ENCODE measurements around the gene ZNF304. TPM values are rescaled to one million over a fixed set of nuclear protein-coding genes. Genes with fewer than 3 reads are reported as not detected.

ZNF304 gene
- total and polyA plus RNA-seq, 12 donors, result 4.0 to 14.3 (median 11.1) TPM

- WGBS, 4 donors, result 12 to 29% (median 21%) methylated on average over 8 to 29 of the region's 29 CpGs
- no peak for DNase-seq
- peaks cover 15 to 17% of the 10 kb centered on the region in 2 donors for H3K4me1 ChIP-seq (replicated peaks in 1 of 2)
- intact Hi-C loops (cut with DNase I), result no loop called here
- H3K27me3 ChIP-seq, result no peaks in the 10 kb centered on the region
- H3K9me3 ChIP-seq (replicated peaks in 1 of 3), result no peaks in the 10 kb centered on the region
- H3K36me3 ChIP-seq (replicated peaks in 1 of 2), result no peaks in the 10 kb centered on the region
- TF ChIP-seq CTCF (IDR thresholded peaks at IDR 0.05), result no peak
- no peak for TF ChIP-seq POLR2A (IDR thresholded peaks at IDR 0.05)
- H3K27ac ChIP-seq, result no peak overlapping the region
- H3K4me3 ChIP-seq, result no peak overlapping the region
Measured at GRCh38 chr19:57317503-57317902, 33.6 kb upstream of the ZNF304 start.

GRCh38 chr19:57319869-57320179 lies 31.2 kb upstream of the ZNF304 start:
- Histone ChIP-seq H3K9me3 (replicated peaks in 1 of 3) (no peaks in the 10 kb centered on the region), H3K4me1 (replicated peaks in 1 of 2) (peaks cover 19 to 21% of the 10 kb centered on the region in 2 donors), H3K36me3 (replicated peaks in 1 of 2) (peaks cover 0 to 15% of the 10 kb centered on the region in 2 donors), H3K4me3 (peak overlapping the region; percentile 11 to 85 (median 66)), H3K27me3 (no peaks in the 10 kb centered on the region), H3K27ac (peak overlapping the region; percentile 69 to 91 (median 87))
- TF ChIP-seq CTCF (IDR thresholded peaks at IDR 0.05) (no peak), POLR2A (IDR thresholded peaks at IDR 0.05) (no peak)
- 0% methylated on average over 1 of the region's 1 CpG for WGBS, 4 donors
- no peak for DNase-seq
- intact Hi-C loops (cut with DNase I), result no loop called here

GRCh38 chr19:57320180-57321084 lies 30.6 kb upstream of the ZNF304 start, which contains the start of gene ZNF543:
Gene ZNF543 (plus strand): TSS chr19:57320472. CDS start chr19:57320854, 382 bp downstream.
- Histone ChIP-seq H3K4me3 (peak within 1 kb of the TSS; percentile 64 to 85 (median 71)), H3K4me1 (replicated peaks in 1 of 2) (peaks cover 19 to 21% of the 10 kb centered on the region in 2 donors), H3K27ac (peak within 1 kb of the TSS; percentile 69 to 91 (median 87)), H3K27me3 (no peaks in the 10 kb centered on the region), H3K36me3 (replicated peaks in 1 of 2) (peaks cover 0 to 21% of the 10 kb centered on the region in 2 donors), H3K9me3 (replicated peaks in 1 of 3) (no peaks in the 10 kb centered on the region)
- WGBS, 4 donors, result 0 to 2% (median 0%) methylated on average over 20 to 71 of the region's 71 CpGs
- intact Hi-C loops (cut with DNase I), result no loop called here
- TF ChIP-seq POLR2A (IDR thresholded peaks at IDR 0.05), result peak; percentile 35 to 88
- TF ChIP-seq CTCF (IDR thresholded peaks at IDR 0.05), result peak in 3 of 6 experiments; percentile 3 to 23 (median 12)
- DNase-seq, result peak; percentile 96 to 99 (median 98)

GRCh38 chr19:57321116-57321515 lies 30.0 kb upstream of the ZNF304 start:
- H3K4me3 ChIP-seq, result peak overlapping the region; percentile 11 to 85 (median 69)
- no peaks in the 10 kb centered on the region for H3K27me3 ChIP-seq
- H3K4me1 ChIP-seq (replicated peaks in 1 of 2), result peaks cover 19 to 21% of the 10 kb centered on the region in 2 donors
- DNase-seq, result no peak
- WGBS, 4 donors, result 25 to 34% (median 29%) methylated on average over 8 of the region's 8 CpGs
- intact Hi-C loops (cut with DNase I), result no loop called here
- TF ChIP-seq POLR2A (IDR thresholded peaks at IDR 0.05) (no peak), CTCF (IDR thresholded peaks at IDR 0.05) (no peak)
- H3K9me3 ChIP-seq (replicated peaks in 1 of 3), result no peaks in the 10 kb centered on the region
- H3K36me3 ChIP-seq (replicated peaks in 1 of 2), result peaks cover 0 to 28% of the 10 kb centered on the region in 2 donors
- H3K27ac ChIP-seq, result peak overlapping the region in 3 of 5 donors; percentile 84 to 91 (median 87)
